GM18870 (cell line): Measurements from ENCODE around the gene FXYD3.
"Not testable (repeated sequence)": the region's sequence is repeated elsewhere in the genome, so short reads cannot be mapped to it uniquely, and the experiment has no call there.

ENCODE experiments used
- ATAC-seq: cut with Tn5 transposase; IDR thresholded peaks from one replicate; pipeline ENCODE4 v1.9.1; 2021; ENCODE audit warnings: moderate library complexity; ENCODE audit not compliant: unreplicated experiment

The FXYD3 gene

DNA sequence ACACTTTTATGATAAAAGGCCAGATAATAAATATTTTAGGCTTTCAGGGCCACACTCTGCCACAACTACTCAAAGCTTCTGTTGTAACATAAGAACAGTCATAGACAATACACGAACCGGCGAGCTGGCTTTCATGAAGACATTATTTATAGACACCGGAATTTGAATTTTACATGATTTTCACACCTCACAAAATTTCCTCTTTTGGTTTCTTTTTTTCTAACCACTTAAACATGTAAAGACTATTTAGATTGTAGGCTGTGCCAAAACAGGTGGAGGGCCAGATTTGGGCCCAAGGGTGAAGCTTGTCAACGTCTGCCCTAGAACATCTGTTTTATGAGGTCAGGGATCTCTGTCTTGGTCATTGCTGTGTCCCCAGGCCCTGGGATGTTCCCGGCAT is 29.7 kb upstream of the FXYD3 start:
- ATAC-seq = no peak

DNA sequence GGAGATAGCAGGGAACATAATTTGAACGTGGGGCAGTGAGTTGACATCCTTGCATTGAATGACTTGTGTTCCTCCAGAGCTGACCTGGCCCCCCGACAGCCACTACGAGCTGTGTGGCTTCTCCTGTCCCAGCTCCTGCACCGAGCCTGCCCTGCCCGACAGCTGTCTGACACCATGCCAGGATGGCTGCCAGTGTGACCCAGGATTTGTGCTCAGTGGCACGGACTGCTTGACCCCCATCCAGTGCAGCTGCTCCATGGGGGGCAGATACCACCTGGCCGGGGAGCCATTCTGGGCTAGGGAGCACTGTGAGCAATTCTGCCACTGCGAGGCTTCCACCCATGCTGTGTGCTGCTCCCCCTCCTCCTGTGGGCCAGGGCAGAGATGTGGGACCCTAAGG is 29.2 kb upstream of the FXYD3 start:
- ATAC-seq = no peak

DNA sequence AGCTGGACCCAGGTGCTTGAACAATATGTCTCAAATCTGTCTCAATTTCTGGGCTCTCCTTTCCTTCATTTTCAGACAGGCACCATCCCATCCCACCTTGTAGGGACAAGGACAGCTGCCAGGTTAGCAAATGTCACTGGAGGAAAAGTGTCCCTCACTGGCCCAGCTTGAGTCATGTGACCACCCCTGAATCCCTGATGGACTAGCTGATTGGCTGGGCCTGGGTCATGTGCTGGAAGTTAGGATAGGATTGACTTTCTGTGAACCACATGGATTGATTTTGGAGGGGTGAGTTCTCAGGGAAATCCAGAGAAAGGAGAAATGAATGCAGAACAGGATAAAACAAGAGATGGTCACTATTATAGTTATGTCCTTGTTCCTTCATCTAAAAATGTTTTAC is 28.2 kb upstream of the FXYD3 start:
- ATAC-seq = no peak

DNA sequence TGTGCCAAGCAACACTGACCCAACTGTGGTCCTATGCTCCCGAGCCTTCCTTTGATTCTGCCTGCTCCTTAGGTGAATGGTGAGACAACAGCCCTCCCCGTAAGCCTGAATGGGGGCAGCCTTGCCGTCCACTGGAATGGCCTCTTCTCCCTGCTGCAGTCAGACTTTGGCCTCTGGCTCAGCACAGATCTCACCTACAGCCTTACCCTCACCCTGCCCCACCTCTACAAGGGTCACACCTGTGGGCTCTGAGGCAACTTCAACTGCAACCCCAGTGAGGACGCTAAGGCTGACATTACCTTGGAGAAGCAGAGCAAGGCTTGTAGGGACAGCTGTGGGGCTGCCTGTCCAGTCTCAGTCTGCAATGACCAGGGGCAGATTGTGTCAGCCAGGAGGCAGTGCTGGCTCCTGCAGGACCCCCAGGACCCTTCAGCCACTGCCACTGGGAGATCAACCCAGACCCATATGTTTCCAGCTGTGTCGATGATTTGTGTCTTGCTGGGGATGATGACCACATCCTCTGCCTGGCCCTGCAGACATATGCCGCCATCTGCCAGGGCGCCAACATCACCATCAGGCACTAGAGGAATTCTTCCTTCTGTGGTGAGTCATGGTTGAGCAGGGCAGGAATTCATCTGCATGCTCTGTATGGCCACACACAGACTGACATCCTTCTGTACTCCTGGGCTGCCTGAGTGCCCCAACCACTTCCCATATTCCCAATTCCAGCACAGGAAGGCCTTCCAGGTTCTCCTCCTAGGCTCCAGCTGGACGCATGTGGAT is 27.3 kb upstream of the FXYD3 start:
- no peak for ATAC-seq

DNA sequence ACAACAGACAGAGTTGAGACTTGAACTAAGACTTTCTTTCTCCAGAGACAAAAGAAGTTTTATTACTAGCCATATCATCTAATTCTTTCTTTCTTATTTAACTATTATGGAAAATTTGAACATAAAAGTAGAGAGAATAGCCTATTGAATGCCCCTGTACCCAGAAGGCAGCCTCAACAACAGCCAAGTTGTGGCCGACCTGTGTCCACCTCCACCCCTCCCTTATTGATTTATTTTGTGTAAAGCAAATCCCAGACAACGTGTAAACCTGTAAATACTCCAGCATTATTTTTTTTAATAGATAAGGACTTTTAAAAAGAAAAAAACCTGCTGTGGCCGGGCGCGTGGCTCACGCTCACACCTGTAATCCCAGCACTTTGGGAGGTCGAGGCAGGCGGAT is 26.1 kb upstream of the FXYD3 start:
- ATAC-seq = no peak

DNA sequence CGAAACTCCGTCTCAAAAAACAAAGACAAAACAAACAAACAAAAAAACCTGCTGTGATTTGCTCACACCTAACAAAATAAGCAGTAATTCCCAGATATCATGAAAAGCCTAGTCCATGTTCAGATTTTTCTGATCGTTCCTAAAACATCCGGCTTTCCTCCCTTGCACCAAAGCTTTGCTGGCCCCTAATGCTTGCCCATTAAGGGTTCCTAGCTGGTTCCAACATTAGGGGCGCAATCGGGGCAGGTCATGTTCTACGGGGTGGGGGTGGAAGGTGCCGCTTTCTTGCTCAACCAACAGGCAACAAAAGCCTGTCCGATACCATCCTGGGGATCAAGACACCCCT is 25.5 kb upstream of the FXYD3 start:
- ATAC-seq = no peak

DNA sequence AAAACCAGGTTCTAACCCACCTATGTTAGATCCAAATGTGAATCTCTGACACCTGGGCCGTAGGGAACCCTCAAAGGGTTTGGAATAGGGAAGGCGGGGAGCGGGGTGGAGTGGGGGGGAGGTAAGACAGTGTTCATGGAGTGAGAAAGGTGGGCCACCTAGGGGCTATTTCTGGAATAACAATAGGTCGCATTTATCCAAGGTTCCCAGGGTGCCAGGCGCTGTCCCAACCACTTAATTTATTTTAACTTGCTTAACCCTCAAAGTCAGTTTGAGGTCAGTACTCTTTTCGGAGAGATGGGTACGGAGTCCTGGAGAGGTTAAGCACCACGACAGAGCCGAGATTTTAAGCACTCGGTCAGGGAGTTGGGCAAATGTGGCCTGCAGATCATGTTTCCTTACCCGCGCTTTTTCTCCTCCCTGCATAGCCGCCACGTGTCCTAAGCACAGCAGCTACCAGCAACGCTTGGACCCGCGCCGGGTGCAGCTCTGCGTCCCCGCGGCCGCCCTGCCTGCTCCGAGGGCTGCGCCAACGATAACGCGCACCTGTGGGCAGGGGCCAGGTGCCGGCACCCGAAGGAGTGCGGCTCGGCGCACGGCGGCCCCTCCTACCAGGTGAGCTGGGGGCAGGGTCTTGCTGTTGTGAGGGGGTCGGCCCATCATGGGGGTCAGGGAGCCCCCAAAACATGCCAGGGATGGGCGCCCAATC is 25.0 kb upstream of the FXYD3 start:
- no peak for ATAC-seq

DNA sequence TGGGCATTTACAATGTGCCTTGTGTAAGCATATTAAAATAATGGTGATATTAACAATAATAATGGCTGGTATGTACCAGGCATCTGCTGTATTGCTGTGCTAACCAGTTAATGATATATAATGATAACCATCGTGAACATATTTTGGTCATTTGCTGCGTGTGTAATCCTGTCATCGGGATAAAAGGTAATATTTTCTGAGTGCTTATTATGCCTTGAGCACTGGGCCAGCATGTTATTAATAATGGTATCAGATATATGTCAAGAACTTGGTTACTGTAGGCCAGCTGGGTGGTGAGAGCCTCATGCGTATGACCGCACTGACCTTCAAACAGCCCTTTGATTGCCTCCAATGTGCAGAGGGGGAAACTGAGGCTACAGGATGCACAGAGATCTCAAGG is 22.2 kb upstream of the FXYD3 start:
- ATAC-seq = no peak

DNA sequence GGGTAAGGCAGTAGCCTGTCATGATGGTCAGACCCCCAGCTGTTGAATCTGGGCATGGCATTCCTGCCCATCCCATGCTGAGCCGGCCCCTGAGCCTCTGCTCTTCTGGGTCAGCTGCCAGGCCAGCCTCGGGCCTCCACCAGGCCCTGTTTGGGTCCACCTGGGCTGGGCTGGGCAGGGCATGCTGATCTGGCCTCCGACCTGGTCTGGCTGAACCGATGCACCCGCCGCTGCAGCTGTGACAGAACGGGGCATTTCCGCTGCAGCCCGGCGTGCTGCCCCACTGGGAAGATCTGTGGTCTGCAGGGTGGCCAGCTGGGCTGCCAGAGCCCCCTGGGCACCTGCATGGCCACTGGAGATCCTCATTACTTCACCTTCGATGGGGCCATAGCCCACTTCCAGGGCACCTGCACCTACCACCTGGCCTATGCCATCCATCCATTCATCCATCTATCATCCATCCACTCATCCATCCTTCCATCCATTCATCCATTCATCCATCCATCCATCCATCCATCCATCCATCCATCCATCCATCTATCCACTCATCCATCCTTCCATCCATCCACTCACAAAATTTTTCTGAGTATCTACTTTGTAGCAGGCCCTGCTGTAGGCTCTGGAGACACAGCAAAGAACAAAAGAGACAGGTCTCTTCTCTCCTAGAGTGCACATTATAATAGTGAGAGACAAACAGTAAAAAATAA is 21.5 kb upstream of the FXYD3 start:
- ATAC-seq = no peak

DNA sequence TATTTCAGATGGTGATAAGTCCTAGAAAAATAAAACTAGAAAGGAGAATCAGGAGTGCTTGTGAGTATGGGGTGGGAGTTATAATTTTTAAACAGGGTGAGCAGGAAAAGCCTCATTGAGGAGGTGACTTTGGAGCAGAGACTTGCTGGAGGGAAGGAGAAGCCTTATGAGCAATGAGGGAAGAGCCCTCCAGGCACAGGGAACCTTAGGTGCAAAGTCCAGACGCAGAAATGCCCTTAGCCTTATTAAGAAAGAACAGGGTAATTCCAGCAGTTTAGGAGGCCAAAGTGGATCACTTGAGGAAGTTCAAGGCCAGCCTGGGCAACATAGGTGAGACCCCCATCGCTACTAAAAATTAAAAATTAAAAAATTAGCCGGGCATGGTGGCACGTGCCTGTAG is 21.0 kb upstream of the FXYD3 start:
- no peak for ATAC-seq

DNA sequence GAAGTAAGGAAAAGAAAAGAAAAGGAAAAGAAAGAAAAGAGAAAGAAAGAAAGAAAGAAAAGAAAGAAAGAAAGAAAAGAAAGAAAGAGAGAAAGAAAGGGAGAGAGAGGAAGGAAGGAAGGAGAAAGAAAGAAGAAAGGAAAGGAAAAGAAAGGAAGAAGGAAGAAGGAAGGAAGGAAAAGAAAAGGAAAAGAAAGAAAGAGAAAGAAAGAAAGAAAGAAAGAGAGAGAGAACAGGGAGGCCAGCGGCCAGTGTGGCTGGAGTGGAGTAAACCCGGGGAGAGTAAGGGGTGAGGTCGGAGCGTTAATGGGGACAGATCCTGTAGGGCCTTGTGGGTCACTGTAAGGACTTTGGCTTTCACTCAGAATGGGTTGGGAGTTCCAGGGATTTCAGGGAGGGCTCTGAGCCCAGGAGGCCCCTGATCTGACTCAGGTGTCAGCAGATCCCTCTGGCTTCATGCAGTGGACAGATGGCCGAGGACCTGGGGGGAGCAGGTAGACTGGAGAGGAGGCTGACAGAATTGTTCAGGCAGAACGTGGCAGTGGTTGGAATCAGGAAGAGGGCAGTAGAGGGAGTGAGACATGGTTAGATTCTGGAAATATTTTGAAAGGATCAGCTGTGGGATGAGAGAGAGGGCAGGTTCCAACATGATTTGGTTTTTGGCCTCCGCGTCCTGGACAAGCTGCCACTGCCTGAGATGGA is 19.8 kb upstream of the FXYD3 start:
- no peak for ATAC-seq

DNA sequence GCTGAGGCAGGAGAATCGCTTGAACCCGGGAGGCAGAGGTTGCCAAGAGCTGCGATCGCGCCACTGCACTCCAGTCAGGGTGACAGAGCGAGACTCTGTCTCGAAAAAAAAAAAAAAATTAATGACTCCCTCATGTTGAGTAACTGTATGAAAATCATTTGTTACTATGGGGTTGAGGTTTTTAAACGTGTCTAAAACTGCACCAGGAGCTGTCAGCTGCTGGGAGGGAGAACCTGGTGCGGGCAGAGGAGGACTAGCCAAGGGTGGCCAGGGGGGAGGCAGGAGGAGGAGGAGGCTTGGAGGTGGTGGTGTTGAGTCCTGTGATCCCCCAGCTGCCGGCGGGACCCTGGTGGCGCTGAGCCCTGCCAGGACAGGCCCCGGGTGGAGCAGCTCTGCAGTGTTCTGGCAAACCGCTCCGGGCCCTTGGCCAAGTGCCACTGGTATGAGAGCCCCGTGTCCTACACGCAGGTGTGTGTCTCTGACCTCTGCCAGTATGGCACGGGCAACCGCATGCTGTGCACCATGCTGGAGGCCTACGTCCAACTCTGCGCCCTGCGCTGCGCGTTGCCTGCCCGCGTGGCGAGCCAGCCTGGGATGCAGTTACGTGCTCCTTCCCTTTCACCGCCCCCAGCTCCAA is 17.1 kb upstream of the FXYD3 start:
- ATAC-seq = no peak

DNA sequence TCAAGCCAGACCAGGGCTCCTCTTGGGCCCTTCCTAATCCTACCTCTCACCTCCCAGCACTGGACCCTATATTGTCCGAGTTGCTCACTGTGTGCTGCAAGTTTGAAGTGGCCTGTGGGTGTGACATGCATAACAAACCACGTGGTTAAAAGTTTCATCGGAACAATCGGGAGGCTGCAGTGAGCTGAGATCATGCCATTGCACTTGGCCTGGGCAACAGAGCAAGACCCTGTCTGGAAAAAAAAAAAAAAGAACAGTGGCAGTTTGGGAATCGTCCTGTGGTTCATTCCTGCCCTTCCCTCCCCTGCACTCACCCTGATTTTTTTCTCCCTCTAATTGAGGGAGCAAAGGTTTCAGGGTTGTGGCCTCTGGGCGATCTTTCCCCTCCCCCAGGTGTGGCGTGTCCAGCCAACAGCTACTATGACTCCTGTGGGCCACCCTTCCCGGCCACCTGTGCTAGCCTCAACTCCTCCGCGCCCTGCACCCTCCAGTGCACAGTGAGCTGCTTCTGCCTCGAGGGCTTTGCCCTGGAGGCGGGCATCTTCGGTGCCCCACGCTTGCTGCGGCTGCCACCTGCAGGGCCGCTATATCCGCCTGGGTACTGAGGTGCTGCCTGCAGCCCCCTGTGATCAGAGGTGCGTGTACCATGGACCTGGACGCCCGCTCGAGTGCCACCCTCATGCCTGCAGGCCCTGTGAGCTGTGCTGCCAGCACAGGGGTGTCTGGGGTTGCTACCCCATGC is 16.3 kb upstream of the FXYD3 start:
- ATAC-seq = no peak

DNA sequence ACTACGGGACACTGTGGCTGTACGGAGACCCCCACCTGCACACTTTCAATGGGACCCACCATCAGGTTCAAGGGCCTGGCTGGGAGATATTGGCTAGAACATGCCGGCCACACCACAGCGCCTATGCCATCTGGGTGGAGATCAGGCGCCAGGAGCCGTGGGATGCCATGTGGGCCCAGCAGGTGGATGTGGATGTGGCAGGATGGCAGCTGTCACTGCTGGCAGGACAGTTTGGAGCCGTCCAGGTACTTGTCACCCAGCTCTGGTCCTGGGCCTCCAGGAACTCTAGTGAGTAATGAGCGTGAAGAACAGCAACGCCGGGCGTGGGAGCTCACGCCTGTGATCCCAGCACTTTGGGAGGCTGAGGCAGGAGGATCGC is 15.7 kb upstream of the FXYD3 start:
- ATAC-seq = no peak

DNA sequence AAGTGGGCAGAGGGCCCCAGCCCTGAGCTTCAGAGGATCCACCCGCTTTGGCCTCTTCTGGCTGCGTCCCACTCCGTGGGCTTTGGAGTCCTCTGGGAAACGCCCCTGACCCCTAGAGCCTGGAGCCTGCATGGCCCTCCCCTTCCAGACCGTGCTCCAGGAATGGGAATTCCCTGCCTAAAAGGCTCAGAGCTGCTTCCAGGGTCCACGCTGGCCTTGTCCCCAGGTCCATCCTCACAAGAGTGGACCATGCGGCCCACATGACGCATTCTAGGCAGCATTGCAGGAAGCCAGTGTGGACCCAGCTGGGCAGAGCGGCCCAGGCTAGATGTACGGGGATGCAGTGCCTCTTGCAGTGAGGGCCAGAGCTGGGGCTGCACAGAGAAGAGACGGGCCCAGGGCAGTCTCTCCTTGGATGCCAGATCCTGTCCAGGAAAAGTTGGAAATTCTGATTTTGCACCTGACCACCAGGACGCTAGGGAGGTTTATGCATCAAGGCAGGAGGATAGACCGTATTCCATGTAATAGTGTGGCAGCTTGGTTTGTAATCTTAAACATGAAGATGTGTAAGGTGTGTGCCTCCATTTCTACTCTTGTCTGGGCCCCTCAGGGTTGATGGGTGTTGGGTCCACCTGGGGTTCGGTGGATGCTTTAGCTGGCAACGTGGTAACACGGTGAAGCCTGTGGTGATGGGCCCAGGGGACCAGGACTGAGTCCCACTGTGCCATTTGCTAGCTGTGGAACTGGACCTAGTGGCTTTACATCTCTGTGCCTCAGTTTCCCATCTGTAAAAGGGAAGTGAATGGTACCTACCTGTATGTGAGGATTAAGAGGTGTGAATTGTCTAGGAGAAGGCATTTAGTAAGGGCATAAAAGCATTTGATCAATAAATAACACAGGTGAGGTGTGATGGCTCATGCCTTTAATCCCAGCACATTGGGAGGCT is 14.8 kb upstream of the FXYD3 start:
- ATAC-seq = no peak

DNA sequence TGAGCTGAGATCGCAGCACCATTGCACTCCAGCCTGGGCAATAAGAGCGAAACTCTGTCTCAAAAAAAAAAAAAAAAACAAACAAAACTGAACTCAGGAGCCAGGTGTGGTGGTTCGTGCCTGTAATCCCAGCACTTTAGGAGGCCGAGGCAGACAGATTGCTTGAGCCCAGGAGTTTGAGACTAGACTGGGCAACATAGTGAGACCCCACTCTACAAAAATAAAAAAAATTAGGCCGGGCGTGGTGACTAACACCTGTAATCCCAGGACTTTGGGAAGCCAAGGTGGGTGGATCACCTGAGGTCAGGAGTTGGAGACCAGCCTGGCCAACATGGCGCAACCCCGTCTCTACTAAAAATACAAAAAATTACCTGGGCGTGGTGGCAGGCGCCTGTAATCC is 13.7 kb upstream of the FXYD3 start:
- ATAC-seq = not testable (repeated sequence)

DNA sequence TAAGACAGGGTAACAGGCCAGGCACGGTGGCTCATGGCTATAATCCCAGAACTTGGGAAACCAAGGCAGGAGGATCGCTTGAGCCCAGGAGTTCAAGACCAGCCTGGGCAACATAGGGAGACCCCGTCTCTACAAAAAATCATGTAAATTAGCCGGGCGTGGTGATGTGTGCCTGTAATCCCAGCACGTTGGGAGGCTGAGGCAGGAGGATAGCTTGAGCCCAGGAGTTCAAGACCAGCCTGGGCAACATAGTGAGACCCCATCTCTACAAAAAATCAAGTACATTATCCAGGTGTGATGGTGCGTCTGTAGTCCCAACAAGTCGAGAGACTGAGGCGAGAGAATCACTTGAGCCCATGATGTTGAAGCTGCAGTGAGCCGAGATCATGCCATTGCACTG is 12.0 kb upstream of the FXYD3 start:
- ATAC-seq = not testable (repeated sequence)

DNA sequence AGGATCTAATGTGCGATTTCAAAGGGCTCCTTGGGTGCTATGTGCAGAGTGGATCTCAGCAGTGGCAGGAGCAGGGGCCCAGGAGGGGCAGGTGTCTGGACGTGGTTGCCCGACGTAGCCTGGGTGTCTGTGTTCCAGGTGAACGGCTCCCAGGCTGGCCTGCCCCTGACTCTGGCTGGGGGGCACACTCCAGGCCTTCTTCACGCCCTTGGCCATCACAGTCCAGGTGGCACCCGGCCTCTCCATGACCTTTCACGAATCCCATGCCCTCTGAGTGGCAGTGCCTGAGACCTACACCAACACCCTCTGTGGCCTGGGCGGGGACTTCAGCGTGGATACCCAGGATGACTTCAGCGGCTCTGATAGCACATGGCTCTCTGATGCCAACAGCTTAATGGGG is 11.3 kb upstream of the FXYD3 start:
- ATAC-seq = no peak

DNA sequence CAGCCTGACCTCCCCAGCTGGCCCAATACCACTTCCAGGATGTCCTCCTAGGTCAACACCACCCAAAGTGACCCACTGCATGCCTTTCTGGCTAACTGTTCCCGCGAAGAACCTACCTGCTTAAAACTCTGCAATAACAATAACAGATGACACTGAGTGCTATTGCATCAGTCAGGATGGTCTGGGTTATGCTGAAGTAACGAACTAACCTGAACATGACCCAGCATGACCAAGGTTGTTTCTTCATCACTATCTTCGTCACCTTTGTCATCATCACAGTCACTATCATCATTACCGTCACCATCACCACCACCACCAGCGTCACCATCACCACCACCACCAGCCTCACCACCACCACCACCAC is 10.6 kb upstream of the FXYD3 start:
- no peak for ATAC-seq
